ENCODE measurements around the gene TRIM47.

The TRIM47 gene

GRCh38 chr17:75909051-75909811, 30.9 kb upstream of the TRIM47 start:
- FAIRE-seq (no peak), DNase-seq (ENCODE audit: extremely low spot score, insufficient read length, low read depth) (no peak)

- DNase-seq (ENCODE audit: extremely low spot score, insufficient read length, low read depth) (no peak), FAIRE-seq (no peak)
These were observed 29.8 kb upstream of the TRIM47 start for GRCh38 chr17:75908201-75908600.

GRCh38 chr17:75906143-75906884, 27.9 kb upstream of the TRIM47 start:
- DNase-seq (ENCODE audit: extremely low spot score, insufficient read length, low read depth) (no peak), FAIRE-seq (no peak)

- peak; percentile 98 for DNase-seq (ENCODE audit: extremely low spot score, insufficient read length, low read depth)
- FAIRE-seq = peak; percentile 96
These were observed 26.6 kb upstream of the TRIM47 start, which contains the start of gene MRPL38 for GRCh38 chr17:75904749-75905521. MRPL38 (minus strand) TSS chr17:75904884; CDS start chr17:75904875, 9 bp downstream.

DNA sequence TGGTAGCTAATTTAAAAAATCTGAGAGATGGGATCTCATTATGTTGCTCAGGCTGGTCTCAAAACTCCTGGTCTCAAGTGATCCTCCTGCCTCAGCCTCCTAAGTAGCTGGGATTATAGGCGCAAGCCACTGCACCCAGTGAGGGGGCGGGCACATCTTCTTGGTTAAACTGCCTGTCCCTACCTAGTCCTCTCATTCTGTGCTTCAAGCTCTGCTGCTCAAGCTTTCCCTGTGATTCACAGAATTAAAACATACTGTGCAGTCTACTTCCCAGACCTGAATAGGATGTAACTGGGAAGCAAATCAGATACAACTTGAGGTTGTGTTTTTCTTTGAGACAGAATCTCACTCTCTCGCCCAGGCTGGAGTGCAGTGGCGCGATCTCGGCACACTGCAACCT, 24.0 kb upstream of the TRIM47 start:
- DNase-seq (ENCODE audit: extremely low spot score, insufficient read length, low read depth) (no peak), FAIRE-seq (no peak)

DNA sequence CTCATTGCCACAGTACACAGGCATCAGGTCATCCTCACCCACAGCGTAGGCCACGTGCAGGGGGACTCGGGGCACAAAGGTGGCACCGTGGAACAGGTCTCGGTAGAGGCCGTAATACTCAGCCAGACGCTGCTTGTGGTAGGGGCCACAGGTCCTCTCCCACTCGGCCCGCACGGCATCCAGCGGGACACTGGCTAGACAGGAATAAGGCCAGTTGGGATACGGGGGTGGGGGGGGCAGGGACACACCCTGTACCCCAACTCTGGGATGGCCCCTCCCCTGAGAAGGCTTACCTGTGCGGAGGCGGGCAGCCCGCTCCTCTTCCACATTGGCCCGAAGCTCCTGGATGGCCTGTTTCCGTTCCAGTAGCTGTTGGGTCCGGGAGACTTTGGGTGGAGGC, 23.3 kb upstream of the TRIM47 start:
- FAIRE-seq (no peak), DNase-seq (ENCODE audit: extremely low spot score, insufficient read length, low read depth) (no peak)

DNA sequence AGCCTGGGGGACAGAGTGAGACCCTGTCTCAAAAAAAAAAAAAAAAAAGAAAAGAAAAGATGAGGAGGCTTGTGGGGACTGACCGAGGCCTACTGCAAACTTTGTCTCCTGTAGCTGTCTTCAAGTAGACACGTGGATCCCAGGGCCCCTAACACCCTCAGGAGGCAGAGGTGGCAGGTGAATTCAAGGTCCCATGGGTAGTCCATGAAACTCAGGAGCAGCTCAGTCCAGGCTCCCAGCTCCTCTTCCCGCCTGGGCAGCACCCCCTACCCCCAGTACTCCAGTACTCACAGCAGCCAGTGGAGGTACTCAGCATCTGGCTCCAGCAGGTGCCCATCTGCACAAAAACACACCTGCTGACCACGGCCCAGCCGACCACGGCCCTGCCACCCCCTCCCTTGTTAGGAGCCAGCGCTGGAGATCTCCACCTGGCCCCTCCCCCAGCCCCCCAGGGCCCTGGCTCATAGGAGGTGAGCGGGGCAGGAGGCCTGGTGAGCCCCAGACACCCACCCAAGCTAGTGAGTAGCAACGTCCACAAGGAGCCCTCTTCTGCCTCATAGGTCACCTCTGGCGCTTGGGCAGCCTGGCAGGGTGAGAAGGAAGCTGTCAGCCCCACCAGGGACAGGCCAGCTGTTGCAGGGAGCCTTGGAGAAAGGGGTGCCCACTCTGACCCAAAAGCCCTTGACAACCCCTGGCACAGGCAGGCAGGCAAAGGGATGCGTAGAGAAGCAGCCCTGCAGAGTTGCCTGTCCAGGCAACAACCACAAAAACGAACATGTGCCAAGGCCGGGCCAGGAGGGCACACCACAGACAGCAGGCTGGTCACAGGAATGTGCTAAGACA, 22.5 kb upstream of the TRIM47 start:
- FAIRE-seq (no peak), DNase-seq (ENCODE audit: extremely low spot score, insufficient read length, low read depth) (no peak)

GRCh38 chr17:75899767-75900468, 21.5 kb upstream of the TRIM47 start:
- DNase-seq (ENCODE audit: extremely low spot score, insufficient read length, low read depth) (no peak), FAIRE-seq (no peak)

GRCh38 chr17:75899353-75899752, 21.0 kb upstream of the TRIM47 start:
- no peak for FAIRE-seq
- no peak for DNase-seq (ENCODE audit: extremely low spot score, insufficient read length, low read depth)

GRCh38 chr17:75898791-75899190, 20.4 kb upstream of the TRIM47 start:
- DNase-seq (ENCODE audit: extremely low spot score, insufficient read length, low read depth) (no peak), FAIRE-seq (no peak)

DNA sequence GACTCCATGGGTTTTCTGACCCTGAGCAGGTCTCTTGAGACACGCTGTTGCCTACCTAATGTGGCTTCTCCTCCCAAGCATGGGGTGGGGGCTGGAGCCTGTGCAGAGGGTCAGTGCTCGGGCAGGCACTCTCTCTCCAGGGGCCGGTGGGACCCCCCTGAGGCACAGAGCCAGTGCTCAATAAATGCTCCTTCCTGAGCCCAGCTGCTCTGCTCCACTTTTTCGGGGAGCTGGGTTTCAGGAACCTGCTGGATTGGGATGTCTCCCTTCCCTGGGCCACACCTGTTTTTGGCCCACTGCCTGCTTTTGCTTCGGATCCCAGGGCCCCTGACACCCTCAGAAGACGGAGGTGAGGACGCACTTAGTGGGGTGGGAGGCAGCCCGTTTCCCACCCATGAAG, 19.7 kb upstream of the TRIM47 start:
- DNase-seq (ENCODE audit: extremely low spot score, insufficient read length, low read depth) (no peak), FAIRE-seq (no peak)

DNA sequence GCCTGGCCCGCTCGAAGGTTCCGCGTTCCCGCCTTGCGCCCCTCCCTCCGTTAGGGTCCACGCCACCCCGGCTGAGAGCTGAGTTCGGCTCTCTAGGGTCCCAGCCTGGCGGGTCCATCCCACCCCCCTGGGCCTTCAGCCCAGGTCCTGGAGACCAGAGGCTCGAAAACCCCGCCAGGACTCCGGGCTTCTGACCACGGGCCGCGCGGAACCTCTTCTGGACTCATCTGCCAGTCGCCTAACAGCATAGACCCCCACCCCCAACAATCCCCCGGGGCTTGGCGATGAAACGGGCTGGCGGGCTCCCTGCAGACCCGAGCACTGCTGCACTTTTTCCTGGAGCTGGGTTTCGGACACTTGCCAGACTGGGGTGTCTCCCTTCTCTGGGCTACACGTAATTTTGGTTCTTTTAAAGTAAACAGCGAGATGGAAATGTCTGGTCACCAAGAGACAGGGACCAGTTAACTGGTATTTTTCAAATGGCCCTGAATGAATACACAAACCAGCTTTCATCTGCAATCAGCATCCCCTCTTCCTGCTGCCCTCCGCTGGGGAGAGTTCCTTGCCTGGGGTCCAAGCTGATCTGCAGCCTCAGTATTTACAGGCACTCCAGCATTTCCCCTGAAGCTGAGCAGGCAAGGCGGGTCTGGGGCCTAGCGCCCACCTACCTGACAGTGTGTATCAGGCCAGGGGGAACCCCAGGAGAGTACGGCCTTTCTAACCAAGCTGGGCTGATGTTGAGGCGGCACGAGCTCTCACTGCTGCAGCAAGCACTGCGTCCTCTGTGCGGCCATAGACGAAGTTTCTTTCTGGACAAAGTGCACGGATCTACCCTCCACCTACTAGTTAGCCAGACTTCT, 19.0 kb upstream of the TRIM47 start:
- DNase-seq (ENCODE audit: extremely low spot score, insufficient read length, low read depth) = no peak
- FAIRE-seq = no peak

- peak; percentile 78 for FAIRE-seq
- peak; percentile 79 for DNase-seq (ENCODE audit: extremely low spot score, insufficient read length, low read depth)
These were observed 18.2 kb upstream of the TRIM47 start, which contains the start of gene TRIM65 for GRCh38 chr17:75896415-75897159. TRIM65 (minus strand) TSS chr17:75896951; CDS start chr17:75896937, 14 bp downstream.

DNA sequence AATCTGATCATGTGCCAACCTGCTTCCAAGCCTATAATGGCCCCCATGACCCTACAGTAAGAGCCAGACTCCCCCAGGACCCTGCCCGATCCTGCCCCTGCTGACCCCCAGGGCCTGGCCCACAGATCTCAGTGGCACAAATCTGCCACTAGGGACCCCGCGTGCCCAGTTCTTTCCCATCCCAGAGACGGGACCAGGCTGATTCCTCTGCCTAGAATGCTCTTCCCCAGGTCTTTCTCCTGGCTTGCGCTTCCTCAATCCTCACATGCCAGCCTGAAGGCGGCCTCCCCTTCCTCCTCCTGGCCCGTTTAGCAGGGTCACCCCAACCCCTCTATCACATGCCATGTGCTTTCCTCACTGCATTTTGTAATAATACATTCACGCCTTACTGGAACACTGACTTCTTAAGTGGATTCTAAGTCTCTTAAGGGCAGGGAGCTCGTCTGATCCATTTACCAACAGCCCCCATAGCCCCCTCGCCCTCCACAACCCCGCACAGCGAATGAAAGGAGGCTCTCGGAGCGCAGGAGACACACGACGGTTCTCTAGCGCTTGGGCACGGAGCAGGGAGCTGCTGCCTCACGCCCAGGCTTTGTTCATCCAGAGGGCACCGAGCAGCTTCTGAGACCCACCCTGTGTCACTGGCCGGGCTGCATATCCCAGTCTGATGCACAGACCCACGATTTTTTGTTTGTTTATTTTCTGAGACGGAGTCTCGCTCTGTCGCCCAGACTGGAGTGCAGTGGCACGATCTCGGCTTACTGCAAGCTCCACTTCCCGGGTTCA, 17.2 kb upstream of the TRIM47 start:
- peak; percentile 31 for FAIRE-seq
- no peak for DNase-seq (ENCODE audit: extremely low spot score, insufficient read length, low read depth)

- DNase-seq (ENCODE audit: extremely low spot score, insufficient read length, low read depth) = no peak
- FAIRE-seq = no peak
These were observed 15.8 kb upstream of the TRIM47 start for GRCh38 chr17:75894049-75894733.
